ENCODE results near the gene GPC6. TPM values are rescaled to one million over a fixed set of nuclear protein-coding genes. Genes with fewer than 3 reads are reported as not detected.

The GPC6 gene
- polyA plus RNA-seq, 1 of the 3 experiments (the other 2 are of a cell fraction) = 6.7 TPM

DNA sequence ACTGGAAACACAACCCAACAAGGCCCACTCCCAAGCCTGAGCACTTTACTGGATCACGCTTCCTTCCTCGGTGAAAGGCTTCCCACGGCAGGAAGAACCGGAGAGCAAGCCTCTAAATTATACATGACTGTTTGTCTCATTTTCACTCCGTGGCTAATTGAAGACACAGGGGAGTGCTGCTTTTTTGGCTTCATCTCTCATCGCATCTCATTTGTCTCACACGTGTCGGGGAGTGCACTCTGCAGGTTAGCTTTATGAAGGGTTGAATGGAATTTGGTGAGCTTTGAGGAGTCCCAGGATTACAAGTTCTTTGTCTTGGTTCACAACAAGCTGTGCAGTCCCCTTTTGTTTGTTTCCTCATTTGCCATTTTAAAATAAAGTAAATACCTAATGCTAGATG lies 544.6 kb downstream of the GPC6 start:
- Histone ChIP-seq H2AFZ (ENCODE audit: low read depth) (no peak overlapping the region), H3K4me1 (ENCODE audit: control insufficient read depth in 1 of 2, insufficient read depth in 2 of 2, low read depth in 1 of 2, low read length in 1 of 2) (peaks cover 0 to 33% of the 10 kb centered on the region in 2 experiments; a peak in 2 of 4 replicates), H3K4me2 (peak overlapping the region; percentile 6; the same call in 1 of the 2 replicates), H3K9me2 (no peaks in the 10 kb centered on the region), H3K27ac (ENCODE audit: low read depth in 2 of 2, low read length in 1 of 2) (no peak overlapping the region), H4K20me1 (ENCODE audit: insufficient read depth) (no peaks in the 10 kb centered on the region), H3K9me3 (no peaks in the 10 kb centered on the region), H3K36me3 (replicated peaks in 1 of 2; ENCODE audit: control insufficient read depth in 1 of 2, insufficient read depth in 2 of 2, low read length in 1 of 2) (no peaks in the 10 kb centered on the region), H3F3A (replicated peaks; ENCODE audit: insufficient read depth) (peaks cover 9% of the 10 kb centered on the region), H3K9ac (no peak overlapping the region), H3K79me2 (ENCODE audit: insufficient read depth) (no peaks in the 10 kb centered on the region), H3K27me3 (ENCODE audit: insufficient read depth) (no peaks in the 10 kb centered on the region), H3K4me3 (ENCODE audit: low read depth in 2 of 2, low read length in 1 of 2) (no peak overlapping the region)
- CTCF ChIA-PET = no interaction called here
- TF ChIP-seq EP300 (IDR thresholded peaks at IDR 0.05; ENCODE audit: borderline replicate concordance in 1 of 2, low read depth in 1 of 2, low read length in 1 of 2) = no peak
- TF ChIP-seq POLR2AphosphoS5 (IDR thresholded peaks at IDR 0.05; ENCODE audit: low read depth, low read length) = no peak
- no peak for TF ChIP-seq EZH2phosphoT487 (IDR thresholded peaks at IDR 0.05; ENCODE audit: borderline replicate concordance, low read depth)
- TF ChIP-seq GABPA (IDR thresholded peaks at IDR 0.05; ENCODE audit: low read depth) = no peak
- no peak for TF ChIP-seq MXI1 (IDR thresholded peaks at IDR 0.05; ENCODE audit: low read depth, low read length)
- no peak for TF ChIP-seq SMC3 (IDR thresholded peaks at IDR 0.05; ENCODE audit: low read depth, low read length)
- TF ChIP-seq NFIC (IDR thresholded peaks at IDR 0.05; ENCODE audit: borderline replicate concordance) = no peak
- TF ChIP-seq, protein P1, sequence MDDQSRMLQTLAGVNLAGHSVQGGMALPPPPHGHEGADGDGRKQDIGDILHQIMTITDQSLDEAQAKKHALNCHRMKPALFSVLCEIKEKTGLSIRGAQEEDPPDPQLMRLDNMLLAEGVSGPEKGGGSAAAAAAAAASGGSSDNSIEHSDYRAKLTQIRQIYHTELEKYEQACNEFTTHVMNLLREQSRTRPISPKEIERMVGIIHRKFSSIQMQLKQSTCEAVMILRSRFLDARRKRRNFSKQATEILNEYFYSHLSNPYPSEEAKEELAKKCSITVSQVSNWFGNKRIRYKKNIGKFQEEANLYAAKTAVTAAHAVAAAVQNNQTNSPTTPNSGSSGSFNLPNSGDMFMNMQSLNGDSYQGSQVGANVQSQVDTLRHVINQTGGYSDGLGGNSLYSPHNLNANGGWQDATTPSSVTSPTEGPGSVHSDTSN (IDR thresholded peaks at IDR 0.05) = no peak
- TF ChIP-seq FOXM1 (IDR thresholded peaks at IDR 0.05; ENCODE audit: low read depth) = no peak
- TF ChIP-seq RFX5 (IDR thresholded peaks at IDR 0.05; ENCODE audit: low read length) = no peak
- TF ChIP-seq YY1 (IDR thresholded peaks at IDR 0.05; ENCODE audit: low read depth) = no peak
- TF ChIP-seq, protein P2, sequence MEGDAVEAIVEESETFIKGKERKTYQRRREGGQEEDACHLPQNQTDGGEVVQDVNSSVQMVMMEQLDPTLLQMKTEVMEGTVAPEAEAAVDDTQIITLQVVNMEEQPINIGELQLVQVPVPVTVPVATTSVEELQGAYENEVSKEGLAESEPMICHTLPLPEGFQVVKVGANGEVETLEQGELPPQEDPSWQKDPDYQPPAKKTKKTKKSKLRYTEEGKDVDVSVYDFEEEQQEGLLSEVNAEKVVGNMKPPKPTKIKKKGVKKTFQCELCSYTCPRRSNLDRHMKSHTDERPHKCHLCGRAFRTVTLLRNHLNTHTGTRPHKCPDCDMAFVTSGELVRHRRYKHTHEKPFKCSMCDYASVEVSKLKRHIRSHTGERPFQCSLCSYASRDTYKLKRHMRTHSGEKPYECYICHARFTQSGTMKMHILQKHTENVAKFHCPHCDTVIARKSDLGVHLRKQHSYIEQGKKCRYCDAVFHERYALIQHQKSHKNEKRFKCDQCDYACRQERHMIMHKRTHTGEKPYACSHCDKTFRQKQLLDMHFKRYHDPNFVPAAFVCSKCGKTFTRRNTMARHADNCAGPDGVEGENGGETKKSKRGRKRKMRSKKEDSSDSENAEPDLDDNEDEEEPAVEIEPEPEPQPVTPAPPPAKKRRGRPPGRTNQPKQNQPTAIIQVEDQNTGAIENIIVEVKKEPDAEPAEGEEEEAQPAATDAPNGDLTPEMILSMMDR (IDR thresholded peaks at IDR 0.05) = no peak
- TF ChIP-seq TAF1 (IDR thresholded peaks at IDR 0.05; ENCODE audit: borderline replicate concordance, low read depth, low read length) = no peak
- TF ChIP-seq, protein P3, sequence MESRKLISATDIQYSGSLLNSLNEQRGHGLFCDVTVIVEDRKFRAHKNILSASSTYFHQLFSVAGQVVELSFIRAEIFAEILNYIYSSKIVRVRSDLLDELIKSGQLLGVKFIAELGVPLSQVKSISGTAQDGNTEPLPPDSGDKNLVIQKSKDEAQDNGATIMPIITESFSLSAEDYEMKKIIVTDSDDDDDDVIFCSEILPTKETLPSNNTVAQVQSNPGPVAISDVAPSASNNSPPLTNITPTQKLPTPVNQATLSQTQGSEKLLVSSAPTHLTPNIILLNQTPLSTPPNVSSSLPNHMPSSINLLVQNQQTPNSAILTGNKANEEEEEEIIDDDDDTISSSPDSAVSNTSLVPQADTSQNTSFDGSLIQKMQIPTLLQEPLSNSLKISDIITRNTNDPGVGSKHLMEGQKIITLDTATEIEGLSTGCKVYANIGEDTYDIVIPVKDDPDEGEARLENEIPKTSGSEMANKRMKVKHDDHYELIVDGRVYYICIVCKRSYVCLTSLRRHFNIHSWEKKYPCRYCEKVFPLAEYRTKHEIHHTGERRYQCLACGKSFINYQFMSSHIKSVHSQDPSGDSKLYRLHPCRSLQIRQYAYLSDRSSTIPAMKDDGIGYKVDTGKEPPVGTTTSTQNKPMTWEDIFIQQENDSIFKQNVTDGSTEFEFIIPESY (IDR thresholded peaks at IDR 0.05; ENCODE audit: borderline replicate concordance, low read depth) = no peak
- no peak for TF ChIP-seq TEAD4 (IDR thresholded peaks at IDR 0.05; ENCODE audit: borderline replicate concordance, insufficient read depth)
- TF ChIP-seq, protein P4, sequence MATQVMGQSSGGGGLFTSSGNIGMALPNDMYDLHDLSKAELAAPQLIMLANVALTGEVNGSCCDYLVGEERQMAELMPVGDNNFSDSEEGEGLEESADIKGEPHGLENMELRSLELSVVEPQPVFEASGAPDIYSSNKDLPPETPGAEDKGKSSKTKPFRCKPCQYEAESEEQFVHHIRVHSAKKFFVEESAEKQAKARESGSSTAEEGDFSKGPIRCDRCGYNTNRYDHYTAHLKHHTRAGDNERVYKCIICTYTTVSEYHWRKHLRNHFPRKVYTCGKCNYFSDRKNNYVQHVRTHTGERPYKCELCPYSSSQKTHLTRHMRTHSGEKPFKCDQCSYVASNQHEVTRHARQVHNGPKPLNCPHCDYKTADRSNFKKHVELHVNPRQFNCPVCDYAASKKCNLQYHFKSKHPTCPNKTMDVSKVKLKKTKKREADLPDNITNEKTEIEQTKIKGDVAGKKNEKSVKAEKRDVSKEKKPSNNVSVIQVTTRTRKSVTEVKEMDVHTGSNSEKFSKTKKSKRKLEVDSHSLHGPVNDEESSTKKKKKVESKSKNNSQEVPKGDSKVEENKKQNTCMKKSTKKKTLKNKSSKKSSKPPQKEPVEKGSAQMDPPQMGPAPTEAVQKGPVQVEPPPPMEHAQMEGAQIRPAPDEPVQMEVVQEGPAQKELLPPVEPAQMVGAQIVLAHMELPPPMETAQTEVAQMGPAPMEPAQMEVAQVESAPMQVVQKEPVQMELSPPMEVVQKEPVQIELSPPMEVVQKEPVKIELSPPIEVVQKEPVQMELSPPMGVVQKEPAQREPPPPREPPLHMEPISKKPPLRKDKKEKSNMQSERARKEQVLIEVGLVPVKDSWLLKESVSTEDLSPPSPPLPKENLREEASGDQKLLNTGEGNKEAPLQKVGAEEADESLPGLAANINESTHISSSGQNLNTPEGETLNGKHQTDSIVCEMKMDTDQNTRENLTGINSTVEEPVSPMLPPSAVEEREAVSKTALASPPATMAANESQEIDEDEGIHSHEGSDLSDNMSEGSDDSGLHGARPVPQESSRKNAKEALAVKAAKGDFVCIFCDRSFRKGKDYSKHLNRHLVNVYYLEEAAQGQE (IDR thresholded peaks at IDR 0.05; ENCODE audit: low read depth, low read length) = no peak
- TF ChIP-seq FOXJ3 (CRISPR knock-in tag; IDR thresholded peaks at IDR 0.05) = no peak
- TF ChIP-seq RXRA (IDR thresholded peaks at IDR 0.05; ENCODE audit: borderline replicate concordance, low read depth) = no peak
- TF ChIP-seq RCOR1 (IDR thresholded peaks at IDR 0.05; ENCODE audit: low read length) = no peak
- no peak for TF ChIP-seq JUND (IDR thresholded peaks at IDR 0.05)
- POLR2A ChIA-PET = no interaction called here
- 93% methylated on average over 8 of the region's 8 CpGs for WGBS (ENCODE audit: low lambda C conversion rate)
- no peak for DNase-seq
